GM19239 (cell line): ENCODE results near the gene SELENOT.
"Not testable (repeated sequence)": the region's sequence is repeated elsewhere in the genome, so short reads cannot be mapped to it uniquely, and the experiment has no call there.

ENCODE experiments used
- DNase-seq: peaks from one replicate; pipeline ENCODE4 v3.0.0; 2011; ENCODE audit warnings: low spot score; ENCODE audit not compliant: insufficient read length
- FAIRE-seq: peaks from 2 replicates; lab custom pipeline; 2011; peaks lifted over from hg19 to GRCh38; lab: Jason Lieb, UNC

The SELENOT gene

DNA sequence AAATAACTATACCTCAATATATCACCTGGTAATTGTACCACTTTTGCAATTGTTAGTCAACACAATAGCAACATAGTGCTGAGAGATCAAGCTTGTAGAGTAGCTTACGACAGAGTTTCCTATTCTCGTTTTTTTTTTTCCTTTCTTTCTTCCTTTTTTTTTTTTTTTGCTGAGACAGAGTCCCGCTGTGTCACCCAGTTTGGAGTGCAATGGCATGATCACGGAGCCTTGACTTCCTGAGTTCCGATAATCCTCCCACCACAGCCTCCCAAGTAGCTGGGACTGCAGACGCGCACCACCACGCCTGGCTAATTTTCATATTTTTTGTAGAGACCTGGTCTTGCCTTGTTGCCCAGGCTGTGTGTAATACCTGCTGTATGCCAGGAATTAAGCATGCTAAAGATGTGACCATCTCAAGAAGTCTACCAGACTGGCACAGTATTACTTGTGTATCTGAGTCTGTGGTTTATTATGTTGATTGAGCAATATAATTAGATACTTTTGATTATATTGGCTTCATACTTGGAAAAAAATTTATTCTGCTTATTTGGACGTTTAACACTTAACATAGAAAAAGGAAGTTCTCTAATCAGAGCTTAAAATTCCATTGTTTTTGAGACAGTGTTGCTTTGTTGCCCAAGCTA lies 3.0 kb downstream of the SELENOT start:
- DNase-seq (no peak), FAIRE-seq (peak; percentile 11)

DNA sequence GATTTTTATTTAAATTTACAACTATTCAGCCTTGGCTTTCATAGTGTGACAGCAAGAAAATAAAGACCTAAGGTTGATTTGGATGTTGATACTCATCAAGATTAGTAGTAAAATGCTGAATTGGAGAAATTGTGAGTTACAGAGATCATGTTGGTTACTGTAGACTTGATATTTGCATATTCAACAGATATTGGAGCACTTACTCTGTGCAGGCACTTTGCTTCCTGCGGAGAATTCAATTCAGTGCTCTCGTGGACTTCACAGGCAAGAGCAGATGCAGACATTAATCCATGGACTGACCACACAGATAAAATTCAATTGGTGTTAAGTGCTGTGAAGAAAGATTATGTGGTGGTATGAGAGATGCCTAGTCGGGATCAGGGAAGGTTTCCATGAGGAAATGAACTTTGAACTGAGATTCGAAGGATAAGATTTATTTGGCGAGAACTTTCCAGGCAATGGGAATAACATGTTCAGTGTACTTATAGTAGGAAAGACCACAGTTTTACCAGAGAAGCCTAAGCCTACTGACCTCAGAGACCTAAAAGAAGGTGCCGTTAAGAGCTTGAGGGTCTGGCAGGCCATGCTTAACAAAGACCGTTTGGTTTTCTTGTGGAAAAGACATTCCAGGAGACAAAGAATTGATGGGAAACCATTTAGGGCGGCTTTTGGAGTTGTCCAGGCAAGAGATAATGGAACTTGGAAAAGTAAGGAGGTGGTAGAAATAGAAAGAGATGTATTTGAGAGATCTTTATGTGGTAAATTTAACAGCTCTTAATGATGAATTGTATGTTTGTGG lies 4.3 kb downstream of the SELENOT start:
- FAIRE-seq (no peak), DNase-seq (no peak)

DNA sequence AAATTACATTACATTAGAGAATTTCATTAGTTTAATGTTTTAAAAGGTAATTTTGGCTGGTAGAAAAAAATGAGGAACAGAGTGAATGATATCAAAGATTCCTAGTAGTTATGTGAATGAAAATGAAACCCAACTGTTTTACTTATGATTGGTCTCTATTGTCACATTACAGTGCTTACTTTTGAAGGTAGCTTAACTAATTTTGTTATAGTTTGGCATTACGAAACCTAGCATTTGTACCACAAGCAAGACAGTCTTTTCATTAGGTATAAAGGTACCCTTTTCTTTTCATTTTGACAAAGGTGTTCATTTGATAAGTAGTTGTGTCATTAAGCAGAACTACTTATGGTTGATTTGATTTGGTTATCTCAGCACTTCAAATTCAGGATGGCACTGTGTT lies 6.9 kb downstream of the SELENOT start:
- no peak for DNase-seq
- peak; percentile 8 for FAIRE-seq

DNA sequence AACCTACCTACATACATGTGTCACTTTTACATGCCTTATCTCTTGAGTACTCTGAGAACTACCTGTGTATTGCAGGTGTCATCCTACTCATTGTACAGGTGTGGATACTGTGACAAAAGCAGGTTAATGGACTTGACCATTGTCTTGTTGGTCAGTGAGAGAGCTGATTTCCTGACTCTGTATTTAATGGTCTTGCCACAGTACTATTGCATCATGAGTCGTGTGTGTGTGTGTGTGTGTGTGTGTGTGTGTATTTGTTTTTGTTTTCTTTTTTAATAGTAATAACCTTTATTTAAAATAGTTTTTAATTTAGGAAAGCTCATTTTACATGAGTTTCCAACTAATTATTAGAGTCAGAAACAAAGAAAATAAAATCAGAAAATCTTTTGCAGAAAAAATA lies 7.7 kb downstream of the SELENOT start:
- DNase-seq (no peak), FAIRE-seq (no peak)

DNA sequence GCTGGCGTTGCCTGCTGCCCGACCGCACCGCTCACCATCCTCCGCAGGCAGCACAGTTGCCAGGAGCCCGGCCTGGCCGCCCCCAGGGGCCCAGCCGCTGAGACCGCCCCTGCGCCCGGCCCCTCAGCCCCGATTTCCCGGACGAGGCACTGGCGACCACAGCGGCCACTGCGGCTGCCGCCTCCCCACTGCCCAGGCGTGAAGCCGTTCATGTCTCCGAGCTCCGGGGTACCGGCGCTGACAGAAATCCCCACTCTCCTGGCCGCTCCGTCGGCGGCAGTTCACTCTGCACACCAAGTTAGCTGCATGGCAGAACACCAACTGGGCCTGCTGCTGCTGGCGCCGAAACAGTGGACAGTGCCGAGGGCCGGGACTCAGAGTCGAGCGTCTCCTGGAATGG lies 8.5 kb downstream of the SELENOT start:
- DNase-seq (no peak), FAIRE-seq (no peak)

DNA sequence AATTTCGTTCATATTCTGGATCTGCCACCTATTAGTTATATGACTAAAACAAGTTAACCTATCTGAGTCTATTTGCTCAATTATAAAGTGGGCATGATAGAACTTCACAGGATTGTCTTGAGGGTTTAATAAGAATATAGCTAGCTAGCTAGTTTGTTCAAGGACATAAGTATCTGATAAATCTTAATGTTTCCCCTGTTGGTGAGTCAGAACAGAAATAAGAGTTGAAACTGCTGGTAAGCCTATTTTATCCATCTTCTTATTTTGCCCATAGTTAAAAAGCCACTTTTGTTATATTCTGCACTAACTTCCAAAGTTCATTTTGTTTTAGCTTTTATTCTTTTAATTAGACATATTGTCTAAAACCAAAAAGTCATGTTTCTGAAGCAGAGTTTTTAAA lies 9.4 kb downstream of the SELENOT start:
- FAIRE-seq = no peak

DNA sequence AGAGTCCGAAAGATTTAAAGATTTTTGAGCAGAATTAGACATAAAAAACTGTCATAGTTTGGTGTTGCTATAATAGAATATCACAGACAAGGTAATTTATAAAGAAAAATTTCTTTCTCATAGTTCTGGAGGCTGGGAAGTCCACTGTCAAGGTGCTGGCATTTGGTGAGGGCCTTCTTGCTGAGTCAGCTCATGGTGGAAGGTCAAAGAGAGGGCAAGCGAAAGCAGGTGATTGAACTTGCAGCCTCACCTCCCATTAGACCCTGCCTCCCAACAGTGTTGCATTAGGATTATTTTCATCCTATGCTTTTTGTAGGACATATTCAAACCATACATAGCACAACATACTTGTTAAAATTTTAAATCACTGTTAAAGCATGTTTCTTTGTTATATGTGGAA lies 9.9 kb downstream of the SELENOT start:
- DNase-seq = no peak
- no peak for FAIRE-seq

More for the DNA sequence above, 9.4 kb downstream of the SELENOT start:
- no peak for DNase-seq

DNA sequence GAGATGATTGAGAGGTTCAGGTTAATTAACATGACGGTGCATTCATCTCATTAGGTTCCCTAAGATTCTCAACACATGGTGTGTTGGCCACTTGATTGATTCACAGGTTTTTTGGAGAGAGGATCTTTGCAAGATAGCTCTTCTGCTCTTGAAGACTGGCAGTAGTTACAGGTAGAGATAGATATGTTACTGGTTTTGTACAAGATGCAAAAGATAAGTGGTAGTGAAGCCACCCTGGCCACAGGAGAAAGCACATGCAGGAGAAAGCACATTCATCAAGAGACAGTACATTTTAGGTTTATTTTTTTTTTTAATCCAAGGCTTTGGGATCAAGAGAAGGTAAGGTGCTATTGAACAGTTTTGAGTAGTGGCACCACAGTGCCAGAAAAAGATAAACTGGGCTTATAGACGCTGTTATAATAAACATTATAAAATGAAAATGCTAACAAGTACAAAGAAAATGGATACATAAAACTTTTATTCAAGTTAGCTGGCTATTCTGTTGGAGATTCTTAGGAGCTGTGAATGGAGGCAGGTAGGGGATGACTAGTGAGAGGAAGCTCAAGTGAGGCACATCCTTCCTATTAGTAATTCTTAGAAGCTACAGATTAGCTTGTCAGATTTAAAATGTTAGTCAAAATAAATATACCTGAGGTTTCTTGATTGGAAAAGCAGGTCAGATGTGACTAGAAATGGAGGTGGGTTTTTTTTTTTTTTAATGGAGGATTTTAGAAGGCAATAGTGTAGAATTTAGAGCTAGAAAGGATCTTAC lies 10.8 kb downstream of the SELENOT start:
- no peak for DNase-seq
- no peak for FAIRE-seq

DNA sequence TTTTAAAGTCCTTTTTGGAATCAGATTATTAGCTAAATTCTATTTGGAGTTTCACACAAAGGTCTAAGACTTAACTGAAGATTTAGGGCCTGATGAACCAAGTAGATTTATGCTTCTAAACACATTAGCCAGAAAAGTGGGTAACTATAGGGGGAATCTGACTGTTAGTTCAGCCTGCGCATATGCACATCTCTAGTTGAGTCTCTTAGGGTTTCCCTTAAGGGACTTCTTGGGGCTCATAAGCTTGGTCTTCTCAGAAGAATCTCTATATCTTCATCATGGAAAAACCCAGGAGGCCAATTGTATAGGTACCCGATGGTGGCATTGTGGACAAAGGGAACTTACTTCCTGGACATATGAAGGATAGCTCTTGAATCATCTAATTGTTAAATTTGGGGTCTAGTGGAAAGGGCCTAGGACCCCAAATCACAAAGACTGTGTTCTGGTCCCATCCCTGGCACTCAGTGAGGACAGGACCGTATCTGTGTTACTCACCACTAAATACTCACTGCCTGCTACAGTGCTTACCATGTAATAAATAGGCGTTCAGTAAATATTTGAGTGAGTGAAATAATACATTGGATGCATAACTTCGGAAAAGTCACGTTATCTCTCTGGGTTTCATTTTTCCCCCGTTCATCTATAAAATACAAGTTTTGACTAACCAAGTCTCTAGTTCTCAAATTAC lies 17.0 kb downstream of the SELENOT start:
- peak; percentile 11 for FAIRE-seq
- DNase-seq = no peak

DNA sequence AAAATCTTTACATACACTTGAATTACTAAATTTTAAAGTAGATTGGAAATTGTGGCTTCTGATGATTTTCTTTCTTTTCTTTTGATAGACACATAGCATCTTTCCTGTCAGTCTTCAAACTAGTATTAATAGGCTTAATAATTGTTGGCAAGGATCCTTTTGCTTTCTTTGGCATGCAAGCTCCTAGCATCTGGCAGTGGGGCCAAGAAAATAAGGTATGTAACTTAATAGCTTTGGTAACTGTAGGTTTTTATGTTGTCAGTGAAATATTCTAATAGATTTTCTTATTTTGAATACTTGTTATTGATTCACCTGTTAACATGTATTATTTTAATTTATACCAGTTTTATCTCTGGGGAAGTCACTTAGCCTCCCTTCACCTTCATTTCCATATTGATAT lies 19.8 kb downstream of the SELENOT start:
- not testable (repeated sequence) for FAIRE-seq, DNase-seq

DNA sequence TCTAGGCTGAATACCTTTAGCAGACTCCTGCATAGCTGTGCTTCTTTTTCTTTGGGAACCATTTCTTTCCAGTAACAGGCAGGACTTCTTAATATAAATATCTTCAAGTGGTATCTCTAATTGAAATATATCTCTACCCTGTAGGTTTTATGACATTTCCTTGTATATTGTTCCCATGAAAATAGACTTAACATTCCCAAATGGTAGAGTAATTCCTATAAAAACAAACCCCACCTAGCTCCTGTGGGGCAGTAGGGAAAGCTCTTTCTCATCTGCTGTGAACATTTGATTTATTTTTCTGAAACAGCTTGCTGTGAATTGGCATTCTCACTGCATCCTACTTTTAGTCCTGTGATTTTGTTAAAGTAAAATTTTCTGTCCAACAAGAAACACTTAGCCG lies 20.8 kb downstream of the SELENOT start:
- FAIRE-seq (no peak), DNase-seq (no peak)

DNA sequence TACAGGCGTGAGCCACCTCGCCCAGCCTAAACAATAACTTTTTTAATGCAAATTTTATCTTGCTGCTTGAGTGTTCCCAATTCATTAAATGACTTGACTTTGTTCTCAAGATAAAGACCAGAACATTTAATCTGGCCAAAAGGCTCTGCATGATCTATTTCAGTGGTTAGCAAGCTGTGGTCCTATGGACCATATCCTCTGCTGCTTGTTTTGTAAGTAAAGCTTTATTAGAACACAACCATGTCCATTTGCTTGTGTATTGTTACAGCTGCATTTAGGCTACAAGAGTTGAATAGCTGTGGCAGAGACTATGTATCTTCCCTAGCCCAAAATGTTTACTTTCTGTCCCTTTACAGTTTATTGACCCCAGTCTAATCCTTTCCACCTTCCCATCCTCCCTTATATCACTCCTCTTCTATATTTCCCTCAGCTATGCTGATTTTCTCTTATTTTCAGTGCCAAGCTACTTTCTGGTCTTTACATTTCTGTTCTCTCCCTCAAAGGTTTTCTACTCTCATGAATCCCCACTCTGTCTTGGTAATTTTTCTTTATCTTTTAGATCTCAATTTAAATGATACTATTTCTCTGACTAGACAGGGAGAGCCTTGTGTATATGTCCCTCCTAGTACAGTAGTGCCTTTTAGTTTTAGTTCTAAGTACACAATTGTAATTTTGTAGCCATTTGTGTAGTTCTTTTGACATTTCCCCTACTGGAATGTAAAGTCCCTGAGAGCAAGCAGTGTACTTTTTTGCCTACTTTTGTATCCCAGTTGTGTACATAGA lies 23.2 kb downstream of the SELENOT start:
- FAIRE-seq = no peak
- no peak for DNase-seq

DNA sequence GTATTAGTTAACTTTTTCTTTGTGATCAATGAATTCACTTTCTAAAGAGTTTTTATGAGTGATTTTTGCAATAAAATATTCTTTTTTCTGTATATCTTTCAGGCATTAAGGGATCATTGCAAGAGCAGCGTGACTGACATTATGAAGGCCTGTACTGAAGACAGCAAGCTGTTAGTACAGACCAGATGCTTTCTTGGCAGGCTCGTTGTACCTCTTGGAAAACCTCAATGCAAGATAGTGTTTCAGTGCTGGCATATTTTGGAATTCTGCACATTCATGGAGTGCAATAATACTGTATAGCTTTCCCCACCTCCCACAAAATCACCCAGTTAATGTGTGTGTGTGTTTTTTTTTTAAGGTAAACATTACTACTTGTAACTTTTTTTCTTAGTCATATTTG lies 24.4 kb downstream of the SELENOT start:
- FAIRE-seq = no peak
- no peak for DNase-seq

DNA sequence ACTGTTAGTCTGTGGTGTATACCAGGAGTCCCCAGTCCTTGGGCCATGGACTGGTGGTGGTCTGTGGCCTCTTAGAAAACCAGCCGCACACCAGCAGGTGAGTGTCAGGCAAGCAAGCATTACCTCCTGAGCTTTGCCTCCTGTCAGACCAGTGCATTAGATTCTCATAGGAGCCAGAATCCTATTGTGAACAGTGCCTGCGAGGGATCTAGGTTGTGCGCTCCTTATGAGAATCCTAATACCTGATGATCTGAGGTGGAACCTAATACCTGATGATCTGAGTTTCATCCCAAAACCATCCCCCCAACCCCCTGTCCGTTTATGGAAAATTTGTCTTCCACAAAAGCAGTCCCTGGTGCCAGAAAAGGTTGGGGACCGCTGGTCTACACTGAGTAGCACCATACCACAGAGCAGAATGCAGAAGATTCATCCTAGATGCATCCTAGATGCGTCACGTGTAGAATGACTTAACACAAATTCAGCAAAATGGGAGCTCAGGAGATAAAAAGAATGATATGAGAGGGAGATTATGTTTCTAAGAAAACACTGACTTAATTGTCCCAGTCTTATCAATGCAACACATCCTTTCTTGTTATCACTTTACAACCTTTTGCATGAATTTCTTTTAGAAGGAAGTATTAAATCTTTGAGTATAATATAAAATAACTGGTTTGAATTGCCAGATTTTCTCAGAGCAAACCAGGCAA lies 28.5 kb downstream of the SELENOT start:
- no peak for DNase-seq
- no peak for FAIRE-seq

DNA sequence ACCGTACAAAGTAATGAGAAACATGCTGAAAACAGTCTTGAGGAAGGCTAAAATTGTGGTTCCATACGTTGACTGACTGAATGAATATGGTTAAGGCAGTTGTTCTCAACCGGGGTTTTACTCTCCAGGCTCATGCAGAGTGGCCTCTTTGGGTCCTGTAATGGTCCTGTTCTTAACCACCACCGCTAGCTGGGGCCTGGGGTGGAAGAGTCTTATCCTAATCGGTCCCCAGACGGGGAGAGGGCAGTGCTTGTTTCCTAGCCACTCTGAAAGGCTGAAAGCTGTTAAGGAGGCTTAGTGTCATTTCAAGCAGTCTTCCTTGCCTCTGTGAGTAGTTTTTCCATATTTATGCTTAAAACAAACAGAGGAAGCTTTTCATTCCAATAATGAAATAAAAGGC lies 32.0 kb downstream of the SELENOT start:
- FAIRE-seq (no peak), DNase-seq (no peak)

DNA sequence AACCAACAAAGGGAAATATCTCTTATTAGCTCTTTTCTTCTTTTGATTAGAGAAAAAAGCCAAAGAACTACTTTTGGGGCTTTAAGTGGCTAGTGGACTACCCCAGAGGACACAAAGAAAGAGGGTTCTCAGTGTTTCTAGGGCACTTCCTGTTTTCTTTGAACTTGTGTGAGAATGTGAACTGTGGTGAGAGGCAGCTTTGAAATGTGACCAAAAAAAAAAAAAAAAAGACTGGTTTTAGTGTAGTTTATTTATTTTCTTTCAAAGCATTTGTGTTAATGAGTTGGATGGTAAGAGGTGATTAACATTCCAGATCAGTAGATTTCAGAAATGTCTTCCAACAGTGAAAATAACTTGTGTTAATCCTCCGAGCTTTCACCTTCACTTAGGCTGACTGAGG lies 32.4 kb downstream of the SELENOT start:
- DNase-seq (no peak), FAIRE-seq (peak; percentile 4)

DNA sequence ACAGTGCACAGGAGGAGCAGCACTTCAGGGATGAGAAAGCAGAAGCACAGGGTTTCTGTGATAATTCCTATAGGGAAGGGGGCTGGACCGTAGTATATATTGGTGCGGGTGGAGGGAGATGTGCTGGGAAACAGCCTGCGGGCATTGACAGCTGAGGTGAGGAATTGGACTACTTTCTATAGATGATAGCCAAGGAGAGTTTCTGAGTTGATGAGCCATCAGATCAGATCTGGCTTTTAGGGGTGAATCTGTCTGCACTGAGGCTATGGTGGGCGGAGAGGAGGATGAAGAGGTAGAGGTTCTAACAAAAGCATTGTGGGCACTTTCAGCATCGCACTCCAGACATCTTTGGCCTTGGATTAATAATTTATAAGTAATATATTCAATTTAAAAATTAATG lies 33.1 kb downstream of the SELENOT start:
- no peak for DNase-seq

DNA sequence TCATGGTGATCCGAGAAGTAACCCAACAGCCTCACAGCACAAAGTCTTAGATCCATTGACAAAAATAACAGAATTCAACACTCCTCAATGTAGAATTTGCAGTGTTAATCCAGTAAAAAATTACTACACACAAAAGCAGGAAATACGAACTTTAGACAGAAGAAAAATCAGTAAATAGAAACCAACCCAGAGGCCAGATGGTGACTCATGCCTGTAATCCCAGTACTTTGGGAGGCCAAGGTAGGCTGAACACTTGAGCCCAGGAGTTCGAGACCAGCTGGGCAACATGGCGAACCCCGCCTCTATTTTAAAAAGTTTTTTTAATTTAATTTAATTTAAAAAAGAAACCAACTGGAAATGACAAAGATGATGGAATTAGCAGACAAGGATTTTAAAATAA lies 36.1 kb downstream of the SELENOT start:
- FAIRE-seq (no peak), DNase-seq (no peak)

More for the DNA sequence above, 33.1 kb downstream of the SELENOT start:
- FAIRE-seq = no peak

DNA sequence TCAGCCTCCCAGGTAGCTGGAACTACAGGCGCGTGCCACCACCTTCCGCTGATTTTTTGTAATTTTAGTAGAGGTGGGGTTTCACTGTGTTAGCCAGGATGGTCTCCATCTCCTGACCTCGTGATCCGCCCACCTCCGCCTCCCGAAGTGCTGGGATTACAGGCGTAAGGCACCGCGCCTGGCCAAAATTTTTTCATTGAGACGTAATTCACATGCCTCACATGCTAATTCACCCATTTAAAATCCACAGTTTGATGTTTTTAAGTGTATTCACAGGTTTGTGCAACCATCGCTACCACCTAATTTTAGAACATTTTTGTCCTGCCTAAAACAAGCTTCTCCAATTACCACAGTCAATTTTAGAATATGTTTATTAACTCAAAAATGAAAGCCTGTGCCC lies 37.1 kb downstream of the SELENOT start:
- DNase-seq = no peak
- FAIRE-seq = no peak
